Measurements from ENCODE around the gene TRMT61A. TPM values are rescaled to one million over a fixed set of nuclear protein-coding genes. Genes with fewer than 3 reads are reported as not detected.

The TRMT61A gene
- polyA plus RNA-seq, 1 donor from 2014 or later = 8.2 TPM

GRCh38 chr14:103492156-103492925 is 36.7 kb upstream of the TRMT61A start:
- no peak overlapping the region for H3K4me2 ChIP-seq (ENCODE audit: low read length)
- no peak overlapping the region for H3K4me3 ChIP-seq (ENCODE audit: low read length)
- no peaks in the 10 kb centered on the region for H4K20me1 ChIP-seq (ENCODE audit: insufficient read depth)
- no peaks in the 10 kb centered on the region for H3F3A ChIP-seq (ENCODE audit: insufficient read depth, low read length, poor library complexity, severe bottlenecking)
- TF ChIP-seq, protein P1, sequence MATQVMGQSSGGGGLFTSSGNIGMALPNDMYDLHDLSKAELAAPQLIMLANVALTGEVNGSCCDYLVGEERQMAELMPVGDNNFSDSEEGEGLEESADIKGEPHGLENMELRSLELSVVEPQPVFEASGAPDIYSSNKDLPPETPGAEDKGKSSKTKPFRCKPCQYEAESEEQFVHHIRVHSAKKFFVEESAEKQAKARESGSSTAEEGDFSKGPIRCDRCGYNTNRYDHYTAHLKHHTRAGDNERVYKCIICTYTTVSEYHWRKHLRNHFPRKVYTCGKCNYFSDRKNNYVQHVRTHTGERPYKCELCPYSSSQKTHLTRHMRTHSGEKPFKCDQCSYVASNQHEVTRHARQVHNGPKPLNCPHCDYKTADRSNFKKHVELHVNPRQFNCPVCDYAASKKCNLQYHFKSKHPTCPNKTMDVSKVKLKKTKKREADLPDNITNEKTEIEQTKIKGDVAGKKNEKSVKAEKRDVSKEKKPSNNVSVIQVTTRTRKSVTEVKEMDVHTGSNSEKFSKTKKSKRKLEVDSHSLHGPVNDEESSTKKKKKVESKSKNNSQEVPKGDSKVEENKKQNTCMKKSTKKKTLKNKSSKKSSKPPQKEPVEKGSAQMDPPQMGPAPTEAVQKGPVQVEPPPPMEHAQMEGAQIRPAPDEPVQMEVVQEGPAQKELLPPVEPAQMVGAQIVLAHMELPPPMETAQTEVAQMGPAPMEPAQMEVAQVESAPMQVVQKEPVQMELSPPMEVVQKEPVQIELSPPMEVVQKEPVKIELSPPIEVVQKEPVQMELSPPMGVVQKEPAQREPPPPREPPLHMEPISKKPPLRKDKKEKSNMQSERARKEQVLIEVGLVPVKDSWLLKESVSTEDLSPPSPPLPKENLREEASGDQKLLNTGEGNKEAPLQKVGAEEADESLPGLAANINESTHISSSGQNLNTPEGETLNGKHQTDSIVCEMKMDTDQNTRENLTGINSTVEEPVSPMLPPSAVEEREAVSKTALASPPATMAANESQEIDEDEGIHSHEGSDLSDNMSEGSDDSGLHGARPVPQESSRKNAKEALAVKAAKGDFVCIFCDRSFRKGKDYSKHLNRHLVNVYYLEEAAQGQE (IDR thresholded peaks at IDR 0.05; ENCODE audit: borderline replicate concordance) = no peak
- TF ChIP-seq EZH2 (IDR thresholded peaks at IDR 0.05; ENCODE audit: borderline replicate concordance, insufficient read depth, low read length, poor library complexity, severe bottlenecking) (no peak), EP300 (conservative IDR thresholded peaks at IDR 0.05; ENCODE audit: poor library complexity, severe bottlenecking) (no peak), MXI1 (conservative IDR thresholded peaks at IDR 0.05; ENCODE audit: poor library complexity, severe bottlenecking) (no peak), TAF1 (IDR thresholded peaks at IDR 0.05; ENCODE audit: low read depth) (no peak), RAD21 (conservative IDR thresholded peaks at IDR 0.05) (no peak), SMC3 (conservative IDR thresholded peaks at IDR 0.05; ENCODE audit: poor library complexity) (no peak), POLR2AphosphoS5 (IDR thresholded peaks at IDR 0.05) (no peak)
- TF ChIP-seq, protein P2, sequence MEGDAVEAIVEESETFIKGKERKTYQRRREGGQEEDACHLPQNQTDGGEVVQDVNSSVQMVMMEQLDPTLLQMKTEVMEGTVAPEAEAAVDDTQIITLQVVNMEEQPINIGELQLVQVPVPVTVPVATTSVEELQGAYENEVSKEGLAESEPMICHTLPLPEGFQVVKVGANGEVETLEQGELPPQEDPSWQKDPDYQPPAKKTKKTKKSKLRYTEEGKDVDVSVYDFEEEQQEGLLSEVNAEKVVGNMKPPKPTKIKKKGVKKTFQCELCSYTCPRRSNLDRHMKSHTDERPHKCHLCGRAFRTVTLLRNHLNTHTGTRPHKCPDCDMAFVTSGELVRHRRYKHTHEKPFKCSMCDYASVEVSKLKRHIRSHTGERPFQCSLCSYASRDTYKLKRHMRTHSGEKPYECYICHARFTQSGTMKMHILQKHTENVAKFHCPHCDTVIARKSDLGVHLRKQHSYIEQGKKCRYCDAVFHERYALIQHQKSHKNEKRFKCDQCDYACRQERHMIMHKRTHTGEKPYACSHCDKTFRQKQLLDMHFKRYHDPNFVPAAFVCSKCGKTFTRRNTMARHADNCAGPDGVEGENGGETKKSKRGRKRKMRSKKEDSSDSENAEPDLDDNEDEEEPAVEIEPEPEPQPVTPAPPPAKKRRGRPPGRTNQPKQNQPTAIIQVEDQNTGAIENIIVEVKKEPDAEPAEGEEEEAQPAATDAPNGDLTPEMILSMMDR (IDR thresholded peaks at IDR 0.05; ENCODE audit: poor library complexity, severe bottlenecking) = no peak
- H3K79me2 ChIP-seq (replicated peaks; ENCODE audit: insufficient read depth, low read length) = no peaks in the 10 kb centered on the region
- H3K36me3 ChIP-seq (ENCODE audit: insufficient read depth, low read length) = peaks cover 5% of the 10 kb centered on the region
- no peaks in the 10 kb centered on the region for H3K9me2 ChIP-seq (ENCODE audit: insufficient read depth, low read length)
- no peak overlapping the region for H3K27ac ChIP-seq (ENCODE audit: low read length)
- H3K9me3 ChIP-seq (ENCODE audit: low read length) = no peaks in the 10 kb centered on the region
- no peak overlapping the region for H2AFZ ChIP-seq (ENCODE audit: low read depth, low read length)
- H3K9ac ChIP-seq (ENCODE audit: low read length) = no peak overlapping the region
- no peaks in the 10 kb centered on the region for H3K27me3 ChIP-seq (ENCODE audit: insufficient read depth, low read depth, low read length)

GRCh38 chr14:103495854-103496253 is 33.1 kb upstream of the TRMT61A start:
- peaks cover 5% of the 10 kb centered on the region for H3K36me3 ChIP-seq (ENCODE audit: insufficient read depth, low read length)
- no peak overlapping the region for H2AFZ ChIP-seq (ENCODE audit: low read depth, low read length)
- no peaks in the 10 kb centered on the region for H3K9me3 ChIP-seq (ENCODE audit: low read length)
- H4K20me1 ChIP-seq (ENCODE audit: insufficient read depth) = no peaks in the 10 kb centered on the region
- no peak overlapping the region for H3K4me3 ChIP-seq (ENCODE audit: low read length)
- no peak overlapping the region for H3K9ac ChIP-seq (ENCODE audit: low read length)
- no peak overlapping the region for H3K4me2 ChIP-seq (ENCODE audit: low read length)
- no peaks in the 10 kb centered on the region for H3K79me2 ChIP-seq (replicated peaks; ENCODE audit: insufficient read depth, low read length)
- H3F3A ChIP-seq (ENCODE audit: insufficient read depth, low read length, poor library complexity, severe bottlenecking) = no peaks in the 10 kb centered on the region
- H3K27me3 ChIP-seq (ENCODE audit: insufficient read depth, low read depth, low read length) = no peaks in the 10 kb centered on the region
- no peak for TF ChIP-seq RAD21 (conservative IDR thresholded peaks at IDR 0.05)
- no peak for TF ChIP-seq EZH2 (IDR thresholded peaks at IDR 0.05; ENCODE audit: borderline replicate concordance, insufficient read depth, low read length, poor library complexity, severe bottlenecking)
- TF ChIP-seq, protein P2 (IDR thresholded peaks at IDR 0.05; ENCODE audit: poor library complexity, severe bottlenecking) = no peak
- no peak for TF ChIP-seq EP300 (conservative IDR thresholded peaks at IDR 0.05; ENCODE audit: poor library complexity, severe bottlenecking)
- no peak for TF ChIP-seq TAF1 (IDR thresholded peaks at IDR 0.05; ENCODE audit: low read depth)
- TF ChIP-seq, protein P1 (IDR thresholded peaks at IDR 0.05; ENCODE audit: borderline replicate concordance) = no peak
- no peak for TF ChIP-seq POLR2AphosphoS5 (IDR thresholded peaks at IDR 0.05)
- TF ChIP-seq MXI1 (conservative IDR thresholded peaks at IDR 0.05; ENCODE audit: poor library complexity, severe bottlenecking) = no peak
- TF ChIP-seq SMC3 (conservative IDR thresholded peaks at IDR 0.05; ENCODE audit: poor library complexity) = no peak
- no peaks in the 10 kb centered on the region for H3K9me2 ChIP-seq (ENCODE audit: insufficient read depth, low read length)
- no peak overlapping the region for H3K27ac ChIP-seq (ENCODE audit: low read length)

All from neural cell (in vitro differentiated cells).